T-helper 9 cell (primary cell): ENCODE measurements around the gene TCP11L1.
"Not testable (repeated sequence)": the region's sequence is repeated elsewhere in the genome, so short reads cannot be mapped to it uniquely, and the experiment has no call there.

Experiments used
- DNase-seq: peaks from one replicate; pipeline ENCODE4 v3.0.0-alpha.2; 2020

The TCP11L1 gene

GRCh38 chr11:33068611-33069340, 29.4 kb downstream of the TCP11L1 start:
- no peak for DNase-seq

- DNase-seq = no peak
Measured at GRCh38 chr11:33072465-33072864, 33.1 kb downstream of the TCP11L1 start.

GRCh38 chr11:33083918-33084317, 44.5 kb downstream of the TCP11L1 start:
- no peak for DNase-seq

- DNase-seq = no peak
Measured at GRCh38 chr11:33086017-33086416, 46.6 kb downstream of the TCP11L1 start.

GRCh38 chr11:33089776-33090175, 50.4 kb downstream of the TCP11L1 start:
- no peak for DNase-seq

GRCh38 chr11:33094157-33094556, 54.8 kb downstream of the TCP11L1 start:
- DNase-seq = no peak

- DNase-seq = no peak
Measured at GRCh38 chr11:33103836-33104235, 64.5 kb downstream of the TCP11L1 start.

GRCh38 chr11:33109294-33109895, 70.0 kb downstream of the TCP11L1 start:
- DNase-seq = no peak

- DNase-seq = no peak
Measured at GRCh38 chr11:33110083-33110482, 70.7 kb downstream of the TCP11L1 start.

- DNase-seq = no peak
Measured at GRCh38 chr11:33116535-33116934, 77.2 kb downstream of the TCP11L1 start.

GRCh38 chr11:33122696-33123095, 83.3 kb downstream of the TCP11L1 start:
- DNase-seq = not testable (repeated sequence)
